Smooth muscle cell (in vitro differentiated cells): ENCODE data around the gene GLRA2. TPM values are rescaled to one million over a fixed set of nuclear protein-coding genes. Genes with fewer than 3 reads are reported as not detected.

ENCODE experiments used
- DNase-seq: peaks from one replicate; lab custom pipeline; 2025; ENCODE audit not compliant: unreplicated experiment; lab: John Stamatoyannopoulos, UW
- H2AFZ ChIP-seq: fragments of 200-600 bp; sonication (generic); 2 replicates; pipeline ENCODE4 v1.6.0; 2016; ENCODE audit warnings: antibody characterized with exemption, low read depth, mild to moderate bottlenecking
- H3F3A ChIP-seq: fragments of 200-600 bp; sonication (generic); 2 replicates; pipeline ENCODE4 v1.6.0; 2017; ENCODE audit warnings: antibody characterized with exemption, low read depth
- H3K27ac ChIP-seq: fragments of 200-600 bp; sonication (generic); 2 replicates; pipeline ENCODE4 v1.5.1; 2016; ENCODE audit warnings: low read depth, mild to moderate bottlenecking
- H3K27me3 ChIP-seq: fragments of 200-600 bp; sonication (generic); 2 replicates; pipeline ENCODE4 v1.6.1; 2016; ENCODE audit warnings: low read depth, mild to moderate bottlenecking
- H3K36me3 ChIP-seq: fragments of 200-600 bp; sonication (generic); 2 replicates; pipeline ENCODE4 v1.5.1; 2016; ENCODE audit warnings: low read depth
- H3K4me1 ChIP-seq: fragments of 200-600 bp; sonication (generic); 2 replicates; pipeline ENCODE4 v1.5.1; 2016; ENCODE audit warnings: low read depth
- H3K4me2 ChIP-seq: fragments of 200-600 bp; sonication (generic); 2 replicates; pipeline ENCODE4 v1.6.0; 2016; ENCODE audit warnings: mild to moderate bottlenecking
- H3K4me3 ChIP-seq: fragments of 200-600 bp; sonication (generic); 2 replicates; pipeline ENCODE4 v1.5.1; 2016; ENCODE audit warnings: mild to moderate bottlenecking
- H3K79me2 ChIP-seq: fragments of 200-600 bp; sonication (generic); 2 replicates; pipeline ENCODE4 v1.6.0; 2016; ENCODE audit warnings: low read depth, mild to moderate bottlenecking
- H3K9ac ChIP-seq: fragments of 200-600 bp; sonication (generic); 2 replicates; pipeline ENCODE4 v1.6.0; 2016; ENCODE audit warnings: low read depth
- H3K9me3 ChIP-seq: fragments of 200-600 bp; sonication (generic); replicated peaks from 2 replicates; pipeline ENCODE4 v1.5.1; 2016; ENCODE audit warnings: low read depth
- H4K20me1 ChIP-seq: fragments of 200-600 bp; sonication (generic); 2 replicates; pipeline ENCODE4 v1.6.0; 2016; ENCODE audit warnings: low read depth
- CTCF ChIP-seq: fragments of 200-600 bp; sonication (generic); IDR thresholded peaks from 2 replicates; pipeline ENCODE4 v1.5.1; 2017; ENCODE audit warnings: borderline replicate concordance, mild to moderate bottlenecking, antibody characterized with exemption; ENCODE audit not compliant: insufficient read depth, poor library complexity, severe bottlenecking
- WGBS: methylation state at CpG from one replicate; pipeline ENCODE4 v1.1.7; 2016; ENCODE audit warnings: low lambda C conversion rate; 5-methylcytosine and 5-hydroxymethylcytosine counted together
- polyA plus RNA-seq: library from polyadenylated mRNA; unstranded; fragments of >200 nt; fragmentation: Nextera tagmentation; extraction: Ambion mirVana; gene quantifications from 2 replicates; pipeline ENCODE4 v1.2.1, GENCODE V29; 2016
- total RNA-seq: library from RNA; depleted of rRNA; stranded (reverse); fragments of >200 nt; gene quantifications from 2 replicates; pipeline ENCODE4 v1.2.3, GENCODE V29; 2014

GLRA2 gene
- total and polyA plus RNA-seq, 2 experiments from 2014 or later = 3.0 TPM; not detected in 1

- DNase-seq = no peak
- H3K4me2 ChIP-seq = no peak overlapping the region
- no peak overlapping the region for H2AFZ ChIP-seq
- no peak overlapping the region for H3K9ac ChIP-seq
- no peaks in the 10 kb centered on the region for H3K9me3 ChIP-seq
- H3K4me3 ChIP-seq = no peak overlapping the region
- no peaks in the 10 kb centered on the region for H4K20me1 ChIP-seq
- H3K79me2 ChIP-seq = no peaks in the 10 kb centered on the region
- H3K36me3 ChIP-seq = no peaks in the 10 kb centered on the region
- no peak overlapping the region for H3K27ac ChIP-seq
- no peaks in the 10 kb centered on the region for H3F3A ChIP-seq
- H3K4me1 ChIP-seq = no peaks in the 10 kb centered on the region
- H3K27me3 ChIP-seq = no peaks in the 10 kb centered on the region
- no peak for TF ChIP-seq CTCF
- WGBS = 81% methylated on average over 1 of the region's 1 CpG
Observed at GRCh38 chrX:14670819-14671218, 141.5 kb downstream of the GLRA2 start.

GRCh38 chrX:14672611-14673172 is 143.4 kb downstream of the GLRA2 start:
- no peaks in the 10 kb centered on the region for H3K4me1 ChIP-seq
- H3K79me2 ChIP-seq = no peaks in the 10 kb centered on the region
- TF ChIP-seq CTCF = no peak
- no peak overlapping the region for H3K9ac ChIP-seq
- no peaks in the 10 kb centered on the region for H3K9me3 ChIP-seq
- WGBS = 74% methylated on average over 5 of the region's 5 CpGs
- no peaks in the 10 kb centered on the region for H3F3A ChIP-seq
- H2AFZ ChIP-seq = no peak overlapping the region
- no peak for DNase-seq
- H3K4me3 ChIP-seq = no peak overlapping the region
- no peak overlapping the region for H3K4me2 ChIP-seq
- H3K36me3 ChIP-seq = no peaks in the 10 kb centered on the region
- H3K27ac ChIP-seq = no peak overlapping the region
- H3K27me3 ChIP-seq = no peaks in the 10 kb centered on the region
- no peaks in the 10 kb centered on the region for H4K20me1 ChIP-seq

- H3K79me2 ChIP-seq = no peaks in the 10 kb centered on the region
- 83% methylated on average over 1 of the region's 1 CpG for WGBS
- no peaks in the 10 kb centered on the region for H4K20me1 ChIP-seq
- H3K4me2 ChIP-seq = no peak overlapping the region
- no peak overlapping the region for H2AFZ ChIP-seq
- H3K36me3 ChIP-seq = no peaks in the 10 kb centered on the region
- no peak for TF ChIP-seq CTCF
- no peak overlapping the region for H3K4me3 ChIP-seq
- DNase-seq = no peak
- peaks cover 4% of the 10 kb centered on the region for H3K9me3 ChIP-seq
- H3F3A ChIP-seq = no peaks in the 10 kb centered on the region
- H3K27me3 ChIP-seq = no peaks in the 10 kb centered on the region
- no peaks in the 10 kb centered on the region for H3K4me1 ChIP-seq
- H3K9ac ChIP-seq = no peak overlapping the region
- no peak overlapping the region for H3K27ac ChIP-seq
Observed at GRCh38 chrX:14673236-14673635, 143.9 kb downstream of the GLRA2 start.

- peaks cover 4% of the 10 kb centered on the region for H3K9me3 ChIP-seq
- no peaks in the 10 kb centered on the region for H3K27me3 ChIP-seq
- H4K20me1 ChIP-seq = no peaks in the 10 kb centered on the region
Observed at GRCh38 chrX:14673764-14674163, 144.4 kb downstream of the GLRA2 start.

More at GRCh38 chrX:14673764-14674163, 144.4 kb downstream of the GLRA2 start:
- no peak for DNase-seq
- TF ChIP-seq CTCF = no peak
- H3K36me3 ChIP-seq = no peaks in the 10 kb centered on the region
- H2AFZ ChIP-seq = no peak overlapping the region
- H3K4me3 ChIP-seq = no peak overlapping the region
- no peaks in the 10 kb centered on the region for H3K79me2 ChIP-seq
- H3K9ac ChIP-seq = no peak overlapping the region
- H3K4me2 ChIP-seq = no peak overlapping the region
- no peaks in the 10 kb centered on the region for H3F3A ChIP-seq
- WGBS = 48% methylated on average over 4 of the region's 4 CpGs
- no peak overlapping the region for H3K27ac ChIP-seq
- no peaks in the 10 kb centered on the region for H3K4me1 ChIP-seq
